IMR-90 (cell line): ENCODE data around the gene TRIM66. TPM values are rescaled to one million over a fixed set of nuclear protein-coding genes. Genes with fewer than 3 reads are reported as not detected.

Experiments used
- ATAC-seq: fragments of 200-7000 bp; cut with Tn5 transposase; 2 replicates; pipeline ENCODE4 v1.9.1; 2020; ENCODE audit warnings: low read depth, mild to moderate bottlenecking, moderate library complexity
- BruUV-seq: library from RNA; stranded (reverse); fragments of 400-500 nt; replicated peaks from 2 replicates; lab custom pipeline; 2021; lab: Mats Ljungman, UMichigan
- CTCF ChIA-PET: fragments of 300-600 bp; formaldehyde crosslinking; extraction: SDS; loops from one replicate; lab custom pipeline; 2021; ENCODE audit warnings: antibody characterized with exemption; lab: Yijun Ruan, JAX
- POLR2A ChIA-PET: fragments of 300-600 bp; sonication (Branson Sonifier 250); formaldehyde crosslinking; loops from one replicate; lab custom pipeline; 2022; ENCODE audit warnings: antibody characterized with exemption; ENCODE audit not compliant: unreplicated experiment; lab: Charles Lee
- DNase-seq: peaks from one replicate; pipeline ENCODE4 v3.0.0; 2013
- H2AFZ ChIP-seq: replicated peaks from 2 replicates; pipeline ENCODE3; 2013; ENCODE audit warnings: low read length, mild to moderate bottlenecking; ENCODE audit not compliant: poor library complexity
- H2AK5ac ChIP-seq: 2 replicates; pipeline ENCODE4 v1.6.1; 2013; ENCODE audit warnings: low read depth, low read length, inconsistent platforms
- H2AK9ac ChIP-seq: replicated peaks from 2 replicates; pipeline ENCODE3; 2013; ENCODE audit warnings: mild to moderate bottlenecking, low read depth, low read length, moderate library complexity; ENCODE audit not compliant: poor library complexity
- H2BK120ac ChIP-seq: 2 replicates; pipeline ENCODE4 v1.6.1; 2013; ENCODE audit warnings: low read depth, low read length, inconsistent platforms
- H2BK15ac ChIP-seq: 3 replicates; pipeline ENCODE4 v1.6.1; 2013; ENCODE audit warnings: low read depth, low read length, inconsistent platforms
- H2BK20ac ChIP-seq: 2 replicates; pipeline ENCODE4 v1.6.1; 2013; ENCODE audit warnings: low read depth, mild to moderate bottlenecking, inconsistent platforms, low read length, moderate library complexity
- H2BK5ac ChIP-seq: 2 replicates; pipeline ENCODE4 v1.6.1; 2013; ENCODE audit warnings: mild to moderate bottlenecking, low read depth, low read length, inconsistent platforms; ENCODE audit not compliant: poor library complexity, severe bottlenecking
- H3K14ac ChIP-seq: replicated peaks from 2 replicates; pipeline ENCODE4 v1.6.1; 2013; ENCODE audit warnings: low read depth, low read length, inconsistent platforms
- H3K18ac ChIP-seq: 2 replicates; pipeline ENCODE4 v1.6.1; 2013; ENCODE audit warnings: low read depth, low read length, control low read depth
- H3K23ac ChIP-seq: 2 replicates; pipeline ENCODE4 v1.6.1; 2013; ENCODE audit warnings: low read depth, low read length, inconsistent platforms
- H3K27ac ChIP-seq: 2 replicates; pipeline ENCODE4 v1.5.1; 2013; ENCODE audit warnings: mild to moderate bottlenecking, control low read depth, low read length; ENCODE audit not compliant: insufficient read depth
- H3K27me3 ChIP-seq: 2 replicates; pipeline ENCODE4 v1.6.1; 2013; ENCODE audit warnings: low read length; ENCODE audit not compliant: control insufficient read depth, insufficient read depth
- H3K36me3 ChIP-seq: 2 replicates; pipeline ENCODE4 v1.6.1; 2013; ENCODE audit warnings: low read length, mixed read lengths; ENCODE audit not compliant: control insufficient read depth, insufficient read depth
- H3K4ac ChIP-seq: 2 replicates; pipeline ENCODE4 v1.6.1; 2013; ENCODE audit warnings: low read depth, low read length, inconsistent platforms
- H3K4me1 ChIP-seq: 2 replicates; pipeline ENCODE4 v1.6.1; 2013; ENCODE audit warnings: low read length, mixed read lengths; ENCODE audit not compliant: control insufficient read depth, insufficient read depth
- H3K4me2 ChIP-seq: 2 replicates; pipeline ENCODE4 v1.6.1; 2013; ENCODE audit warnings: low read depth, mild to moderate bottlenecking, control low read depth, low read length, moderate library complexity
- H3K4me3 ChIP-seq: 2 replicates; pipeline ENCODE4 v1.5.1; 2013; ENCODE audit warnings: low read depth, mild to moderate bottlenecking, control low read depth, low read length, moderate library complexity; ENCODE audit not compliant: insufficient read depth
- H3K56ac ChIP-seq: 2 replicates; pipeline ENCODE4 v1.6.1; 2013; ENCODE audit warnings: low read length, inconsistent platforms; ENCODE audit not compliant: insufficient read depth; ENCODE audit errors: extremely low read depth
- H3K79me1 ChIP-seq, 2 experiments: 2 replicates each; pipeline ENCODE4 v1.6.1; 2013; ENCODE audit warnings: low read length in 2 of 2, inconsistent platforms in 1 of 2, low read depth in 1 of 2
- H3K9ac ChIP-seq: 2 replicates; pipeline ENCODE4 v1.6.1; 2013; ENCODE audit warnings: low read depth, low read length, control low read depth
- H3K9me1 ChIP-seq: 2 replicates; pipeline ENCODE4 v1.6.1; 2013; ENCODE audit warnings: low read length, inconsistent platforms; ENCODE audit not compliant: insufficient read depth
- H3K9me3 ChIP-seq: 2 replicates; pipeline ENCODE4 v1.6.1; 2013; ENCODE audit warnings: low read length; ENCODE audit not compliant: control insufficient read depth, insufficient read depth
- H4K20me1 ChIP-seq: 2 replicates; pipeline ENCODE4 v1.6.1; 2013; ENCODE audit warnings: low read length, inconsistent platforms; ENCODE audit not compliant: insufficient read depth
- H4K5ac ChIP-seq: 2 replicates; pipeline ENCODE4 v1.6.1; 2013; ENCODE audit warnings: mild to moderate bottlenecking, low read depth, low read length, control low read depth
- H4K8ac ChIP-seq, 2 experiments: 2 replicates each; pipeline ENCODE4 v1.6.1; 2013; ENCODE audit warnings: low read depth in 2 of 2, low read length in 2 of 2, control low read depth in 1 of 2, inconsistent platforms in 1 of 2
- H4K91ac ChIP-seq: 2 replicates; pipeline ENCODE4 v1.6.1; 2013; ENCODE audit warnings: low read depth, low read length, inconsistent platforms; ENCODE audit not compliant: insufficient read depth
- BHLHE40 ChIP-seq: fragments of 150-350 bp; IDR thresholded peaks from 2 replicates; pipeline ENCODE4 v1.6.1; 2016; ENCODE audit warnings: mild to moderate bottlenecking, low read depth, low read length
- CEBPB ChIP-seq: IDR thresholded peaks from 2 replicates; pipeline ENCODE4 v1.6.1; 2012; ENCODE audit warnings: low read depth, low read length, improper control_type of control experiment
- CHD1 ChIP-seq: IDR thresholded peaks from 2 replicates; pipeline ENCODE4 v1.6.1; 2012; ENCODE audit warnings: low read depth, low read length, improper control_type of control experiment
- FOS ChIP-seq: fragments of 150-350 bp; IDR thresholded peaks from 2 replicates; pipeline ENCODE4 v1.6.1; 2016; ENCODE audit warnings: low read depth, low read length
- MAZ ChIP-seq: IDR thresholded peaks from 2 replicates; pipeline ENCODE4 v1.6.1; 2012; ENCODE audit warnings: low read depth, mild to moderate bottlenecking, low read length, improper control_type of control experiment, moderate library complexity, borderline replicate concordance
- MXI1 ChIP-seq: IDR thresholded peaks from 2 replicates; pipeline ENCODE4 v1.6.1; 2012; ENCODE audit warnings: low read depth, mild to moderate bottlenecking, low read length, moderate library complexity, borderline replicate concordance
- SMC3 ChIP-seq: fragments of 150-350 bp; IDR thresholded peaks from 2 replicates; pipeline ENCODE4 v1.6.1; 2016; ENCODE audit warnings: low read depth, mild to moderate bottlenecking, antibody characterized with exemption, low read length, moderate library complexity
- WGBS, 2 experiments: methylation state at CpG; one replicate each; pipeline versions ENCODE4 v1.1.5 to v1.1.7; 2013; ENCODE audit warnings: missing lambda C conversion rate in 2 of 2; ENCODE audit not compliant: insufficient read length in 1 of 2; ENCODE audit errors: extremely low coverage in 2 of 2; 5-methylcytosine and 5-hydroxymethylcytosine counted together
- dilution Hi-C: fragments of 300-500 bp; cut with HindIII; formaldehyde crosslinking; loops from one replicate; pipeline ENCODE4 v1.14.3; 2018; ENCODE audit warnings: low sequenced_read_pairs; ENCODE audit not compliant: unreplicated experiment
- in situ Hi-C: fragments of 300-500 bp; cut with MboI; formaldehyde crosslinking; loops from 3 replicates; pipeline ENCODE4 v1.14.3; 2019; ENCODE audit warnings: low sequenced_read_pairs, inconsistent platforms, mixed read lengths
- intact Hi-C: fragments of 100-400 bp; cut with micrococcal nuclease; formaldehyde crosslinking; loops from 2 replicates; pipeline ENCODE4 v1.10.0; 2022
- polyA plus RNA-seq, 3 experiments: library from polyadenylated mRNA; depleted of rRNA; stranded (reverse); fragments of >200 nt; gene quantifications; 2 replicates each; pipeline ENCODE4 v1.2.3, GENCODE V29; 2012; ENCODE audit warnings: low replicate concordance in 1 of 3
- total RNA-seq: library from RNA; depleted of rRNA; stranded (reverse); fragments of >200 nt; gene quantifications from 2 replicates; pipeline ENCODE4 v1.2.3, GENCODE V29; 2012

TRIM66 gene
- total and polyA plus RNA-seq, 2 of the 4 experiments (the other 2 are of a cell fraction): 4.4 to 5.0 TPM

DNA sequence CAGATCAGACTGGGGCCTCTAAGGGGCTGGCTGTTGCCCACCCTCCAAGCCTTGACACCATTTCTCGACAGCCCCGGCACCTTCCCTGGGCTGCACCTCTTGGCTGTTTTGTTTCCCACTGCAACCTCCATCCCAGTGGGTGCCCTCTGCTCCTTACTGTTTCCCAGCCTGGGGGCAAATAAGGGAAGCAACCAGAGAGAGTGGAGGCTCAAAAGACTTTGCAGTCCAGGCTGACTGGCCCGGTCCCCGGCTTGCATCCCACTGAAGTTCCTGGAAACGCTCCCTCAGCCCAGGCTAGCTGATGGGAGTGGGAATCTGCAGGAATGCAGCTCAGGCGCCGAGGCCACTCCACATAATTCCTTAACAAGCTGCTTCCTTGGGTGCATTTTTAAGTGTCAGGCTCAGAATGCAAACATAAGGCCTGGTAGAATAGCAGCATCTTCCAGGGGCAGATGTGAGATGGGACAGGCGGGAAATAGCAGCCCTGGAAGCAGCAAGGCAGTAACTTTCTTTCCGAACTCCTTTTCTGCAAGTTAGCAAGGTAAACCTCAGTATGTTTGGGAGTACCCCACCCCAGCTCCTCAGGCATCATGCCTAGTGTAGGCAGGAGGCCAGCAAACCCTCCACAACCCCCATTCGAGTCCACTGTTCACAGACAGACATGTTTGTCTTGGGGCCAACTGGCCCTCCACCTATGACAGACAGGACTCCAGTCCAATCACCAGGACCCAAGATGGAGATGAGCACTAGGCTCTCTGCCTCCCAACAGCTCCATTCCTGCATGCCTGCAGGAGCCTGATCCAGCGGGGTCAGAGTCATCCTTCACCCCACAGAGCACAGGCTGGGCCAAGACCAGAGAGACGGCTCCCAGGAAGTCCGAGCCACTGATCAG lies 39.4 kb upstream of the TRIM66 start (continued):
- no peak for TF ChIP-seq MXI1
- no peak for TF ChIP-seq CHD1

DNA sequence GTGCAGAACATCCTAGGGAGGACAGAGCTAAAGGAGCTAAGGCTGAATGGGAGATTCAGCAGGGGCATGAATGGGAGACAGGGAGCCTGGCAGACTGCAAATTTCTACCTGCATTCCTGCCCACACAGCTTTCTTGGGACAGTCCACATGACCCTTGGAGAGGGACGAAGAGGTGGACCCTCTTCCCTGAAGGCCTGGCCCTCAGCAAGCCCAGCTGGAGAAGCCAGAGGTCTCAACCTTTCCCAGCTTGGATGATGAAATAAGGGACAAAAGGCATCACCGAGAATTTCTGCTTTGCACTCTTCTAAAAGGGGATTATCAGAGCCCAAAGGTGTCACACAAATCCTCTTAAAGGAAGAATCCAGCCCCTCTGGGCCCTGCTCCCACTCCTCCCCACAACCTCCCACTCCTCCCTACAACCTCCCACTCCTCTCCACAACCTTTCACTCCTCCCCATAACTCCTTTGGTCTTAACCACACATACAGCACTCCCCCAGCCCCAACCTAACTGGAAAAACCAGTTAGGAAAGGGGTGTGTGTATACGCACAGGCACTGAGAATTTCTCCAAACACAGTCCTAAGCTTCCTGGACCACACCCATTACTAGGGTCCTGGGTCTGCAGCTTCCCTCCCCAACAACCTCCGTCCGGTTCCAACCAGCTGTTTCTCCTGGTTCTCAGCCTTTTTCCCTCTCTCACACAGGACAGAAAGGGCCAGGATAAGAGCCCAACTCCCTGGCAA lies 38.6 kb upstream of the TRIM66 start:
- Histone ChIP-seq H3K27me3 (no peaks in the 10 kb centered on the region), H3K9ac (peak overlapping the region; percentile 20), H3K23ac (peak overlapping the region; percentile 100), H2BK120ac (peak overlapping the region; percentile 99), H3K79me1 (peaks cover 19 to 80% of the 10 kb centered on the region in 2 experiments), H2BK20ac (peak overlapping the region; percentile 98), H3K27ac (peak overlapping the region; percentile 99), H3K9me3 (no peaks in the 10 kb centered on the region), H3K4me3 (no peak overlapping the region), H3K18ac (peak overlapping the region; percentile 93), H4K8ac (peak overlapping the region; percentile 54 to 97), H2BK5ac (peak overlapping the region; percentile 99), H3K14ac (peak overlapping the region; percentile 97), H3K56ac (peak overlapping the region; percentile 97), H3K4me2 (no peak overlapping the region; the same call in 1 of the 2 replicates), H3K4me1 (peaks cover 60% of the 10 kb centered on the region), H3K4ac (peak overlapping the region; percentile 100), H2AK9ac (peak overlapping the region; percentile 92), H4K91ac (peak overlapping the region; percentile 99), H3K36me3 (peaks cover 27% of the 10 kb centered on the region), H4K5ac (peak overlapping the region; percentile 95), H2BK15ac (peak overlapping the region; percentile 69), H2AK5ac (peak overlapping the region; percentile 98), H3K9me1 (peaks cover 65% of the 10 kb centered on the region), H2AFZ (peak overlapping the region; percentile 33), H4K20me1 (no peaks in the 10 kb centered on the region)
- ATAC-seq (no peak), DNase-seq (no peak)
- dilution Hi-C loops: no loop called here
- CTCF ChIA-PET: interaction anchor here (0.7 kb wide), 1 partner anchor 90 kb away, joined by 3 read pairs; no protein-coding TSS in a partner anchor
- TF ChIP-seq BHLHE40 (no peak), FOS (no peak), MAZ (no peak), CEBPB (0 out of 2 replicates have a peak, but pooled peaks have one; percentile 2), SMC3 (no peak)
- BruUV-seq: no TSS peak
- POLR2A ChIA-PET: no interaction called here
- intact Hi-C loops: loop anchor here (2.0 to 10.0 kb wide), 2 partner anchors 68 to 194 kb away; partner anchors contain the start of gene AKIP1
- in situ Hi-C loops: no loop called here
- WGBS, 2 experiments: 0% methylated on average over 1 of the region's 5 CpGs; no CpG with 5 or more reads in 1 of the 2 experiments
